ENCODE measurements around the gene TCF4. TPM values are rescaled to one million over a fixed set of nuclear protein-coding genes. Genes with fewer than 3 reads are reported as not detected.

The TCF4 gene
- total RNA-seq, 6 experiments from 2014 or later: 50.4 to 71.1 (median 59.0) TPM

- peaks cover 29% of the 10 kb centered on the region for H3K4me1 Mint-ChIP-seq (ENCODE audit: low read depth)
Observed at GRCh38 chr18:55534996-55535395, 53.0 kb downstream of the TCF4 start.

GRCh38 chr18:55534547-55534946 is 53.4 kb downstream of the TCF4 start:
- peaks cover 5% of the 10 kb centered on the region for H3K9me3 Mint-ChIP-seq
- no peaks in the 10 kb centered on the region; the same call in 1 of the 2 replicates for H3K27me3 Mint-ChIP-seq (ENCODE audit: insufficient read depth)
- peaks cover 27% of the 10 kb centered on the region for H3K4me1 Mint-ChIP-seq (ENCODE audit: low read depth)
- DNase-seq: no peak
- H3K36me3 Mint-ChIP-seq (ENCODE audit: low read depth): peaks cover 12% of the 10 kb centered on the region
- no peak overlapping the region for H3K27ac Mint-ChIP-seq
- H3K4me3 Mint-ChIP-seq: no peak overlapping the region
- TF ChIP-seq, protein P1, sequence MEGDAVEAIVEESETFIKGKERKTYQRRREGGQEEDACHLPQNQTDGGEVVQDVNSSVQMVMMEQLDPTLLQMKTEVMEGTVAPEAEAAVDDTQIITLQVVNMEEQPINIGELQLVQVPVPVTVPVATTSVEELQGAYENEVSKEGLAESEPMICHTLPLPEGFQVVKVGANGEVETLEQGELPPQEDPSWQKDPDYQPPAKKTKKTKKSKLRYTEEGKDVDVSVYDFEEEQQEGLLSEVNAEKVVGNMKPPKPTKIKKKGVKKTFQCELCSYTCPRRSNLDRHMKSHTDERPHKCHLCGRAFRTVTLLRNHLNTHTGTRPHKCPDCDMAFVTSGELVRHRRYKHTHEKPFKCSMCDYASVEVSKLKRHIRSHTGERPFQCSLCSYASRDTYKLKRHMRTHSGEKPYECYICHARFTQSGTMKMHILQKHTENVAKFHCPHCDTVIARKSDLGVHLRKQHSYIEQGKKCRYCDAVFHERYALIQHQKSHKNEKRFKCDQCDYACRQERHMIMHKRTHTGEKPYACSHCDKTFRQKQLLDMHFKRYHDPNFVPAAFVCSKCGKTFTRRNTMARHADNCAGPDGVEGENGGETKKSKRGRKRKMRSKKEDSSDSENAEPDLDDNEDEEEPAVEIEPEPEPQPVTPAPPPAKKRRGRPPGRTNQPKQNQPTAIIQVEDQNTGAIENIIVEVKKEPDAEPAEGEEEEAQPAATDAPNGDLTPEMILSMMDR (IDR thresholded peaks at IDR 0.05): no peak

More at GRCh38 chr18:55534996-55535395, 53.0 kb downstream of the TCF4 start:
- no peak for DNase-seq
- H3K36me3 Mint-ChIP-seq (ENCODE audit: low read depth): peaks cover 16% of the 10 kb centered on the region
- peaks cover 9% of the 10 kb centered on the region for H3K9me3 Mint-ChIP-seq
- TF ChIP-seq, protein P1 (IDR thresholded peaks at IDR 0.05): no peak
- no peak overlapping the region for H3K27ac Mint-ChIP-seq
- H3K27me3 Mint-ChIP-seq (ENCODE audit: insufficient read depth): no peaks in the 10 kb centered on the region; the same call in 1 of the 2 replicates
- H3K4me3 Mint-ChIP-seq: no peak overlapping the region; the same call in 1 of the 2 replicates

DNA sequence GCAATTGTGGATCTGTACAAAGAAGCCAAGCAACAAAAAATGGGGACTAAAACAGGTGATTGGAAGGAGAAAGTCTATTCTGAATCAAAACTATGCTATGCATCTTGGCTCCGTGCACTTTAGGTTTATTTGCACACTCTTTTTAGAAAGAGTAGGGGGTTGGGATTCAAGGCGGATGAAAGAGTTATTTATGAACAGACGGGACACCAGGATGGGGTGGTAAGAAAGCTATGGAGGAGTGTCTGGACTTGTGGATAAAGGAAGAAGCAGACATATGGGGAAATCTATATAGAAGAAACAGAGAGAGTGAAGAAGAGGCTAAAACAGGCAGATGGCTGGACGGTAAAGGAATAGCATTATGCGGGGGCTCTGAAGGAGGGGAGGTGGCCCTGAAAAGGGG is 57.8 kb downstream of the TCF4 start:
- no peaks in the 10 kb centered on the region for H3K36me3 Mint-ChIP-seq (ENCODE audit: low read depth)
- no peaks in the 10 kb centered on the region; the same call in 1 of the 2 replicates for H3K27me3 Mint-ChIP-seq (ENCODE audit: insufficient read depth)
- TF ChIP-seq, protein P1 (IDR thresholded peaks at IDR 0.05): no peak
- no peak overlapping the region for H3K27ac Mint-ChIP-seq
- H3K4me1 Mint-ChIP-seq (ENCODE audit: low read depth): peaks cover 17% of the 10 kb centered on the region
- no peak for DNase-seq
- no peaks in the 10 kb centered on the region for H3K9me3 Mint-ChIP-seq
- H3K4me3 Mint-ChIP-seq: no peak overlapping the region

- no peaks in the 10 kb centered on the region for H3K36me3 Mint-ChIP-seq (ENCODE audit: low read depth)
- H3K4me1 Mint-ChIP-seq (ENCODE audit: low read depth): peaks cover 12% of the 10 kb centered on the region
- no peaks in the 10 kb centered on the region; the same call in 1 of the 2 replicates for H3K27me3 Mint-ChIP-seq (ENCODE audit: insufficient read depth)
- no peak for DNase-seq
- TF ChIP-seq, protein P1 (IDR thresholded peaks at IDR 0.05): no peak
- no peak overlapping the region for H3K27ac Mint-ChIP-seq
- H3K9me3 Mint-ChIP-seq: no peaks in the 10 kb centered on the region
- no peak overlapping the region for H3K4me3 Mint-ChIP-seq
Observed at GRCh38 chr18:55529581-55529980, 58.4 kb downstream of the TCF4 start.

GRCh38 chr18:55525845-55526244 is 62.1 kb downstream of the TCF4 start:
- DNase-seq: no peak
- no peak overlapping the region for H3K27ac Mint-ChIP-seq
- TF ChIP-seq, protein P1 (IDR thresholded peaks at IDR 0.05): no peak
- peaks cover 21% of the 10 kb centered on the region for H3K4me1 Mint-ChIP-seq (ENCODE audit: low read depth)
- no peaks in the 10 kb centered on the region for H3K36me3 Mint-ChIP-seq (ENCODE audit: low read depth)
- H3K27me3 Mint-ChIP-seq (ENCODE audit: insufficient read depth): no peaks in the 10 kb centered on the region
- no peaks in the 10 kb centered on the region for H3K9me3 Mint-ChIP-seq
- no peak overlapping the region for H3K4me3 Mint-ChIP-seq

Data from HFFc6 (cell line).